Liver (tissue), 2 donors: Measurements from ENCODE around the gene ZNF709.
"Not testable (repeated sequence)": the region's sequence is repeated elsewhere in the genome, so short reads cannot be mapped to it uniquely, and the experiment has no call there.

Experiments
- ATF3 ChIP-seq: IDR thresholded peaks from 2 replicates; pipeline ENCODE4 v1.6.1; 2016; ENCODE audit warnings: antibody characterized with exemption
- MAX ChIP-seq: IDR thresholded peaks from 2 replicates; pipeline ENCODE4 v1.6.1; 2016; ENCODE audit warnings: antibody characterized with exemption
- donor health status: healthy.

GRCh38 chr19:12417273-12417672 is 67.3 kb downstream of the ZNF709 start:
- TF ChIP-seq MAX, ATF3: not testable (repeated sequence)
